ENCODE data around the gene SPAG16.

SPAG16 gene

GRCh38 chr2:213476641-213477040, 192.4 kb downstream of the SPAG16 start:
- TF ChIP-seq CTCF (conservative IDR thresholded peaks at IDR 0.05; ENCODE audit: low read length) (no peak), EZH2phosphoT487 (IDR thresholded peaks at IDR 0.05; ENCODE audit: borderline replicate concordance) (no peak)
- H3F3A ChIP-seq (ENCODE audit: low read depth) = no peaks in the 10 kb centered on the region
- no peaks in the 10 kb centered on the region for H4K20me1 ChIP-seq (ENCODE audit: insufficient read depth, low read length, poor library complexity, severe bottlenecking)
- no peaks in the 10 kb centered on the region for H3K9me2 ChIP-seq (replicated peaks; ENCODE audit: low read depth, low read length)
- H3K9ac ChIP-seq (ENCODE audit: low read depth, low read length, poor library complexity, severe bottlenecking) = no peak overlapping the region
- H3K4me1 ChIP-seq (ENCODE audit: insufficient read depth, low read length, poor library complexity, severe bottlenecking) = no peaks in the 10 kb centered on the region
- H3K4me3 ChIP-seq (ENCODE audit: low read length, poor library complexity, severe bottlenecking) = no peak overlapping the region
- peaks cover 12% of the 10 kb centered on the region; the same call in 1 of the 2 replicates for H3K9me3 ChIP-seq (ENCODE audit: insufficient read depth, low read depth, low read length)
- no peak overlapping the region for H2AFZ ChIP-seq (ENCODE audit: low read length)
- no peaks in the 10 kb centered on the region for H3K36me3 ChIP-seq (ENCODE audit: insufficient read depth, low read length)
- no peaks in the 10 kb centered on the region for H3K79me2 ChIP-seq (ENCODE audit: insufficient read depth, low read length)
- H3K27me3 ChIP-seq (ENCODE audit: insufficient read depth, low read length, poor library complexity, severe bottlenecking) = no peaks in the 10 kb centered on the region
- H3K4me2 ChIP-seq (ENCODE audit: low read depth, low read length, poor library complexity, severe bottlenecking) = no peak overlapping the region

- Histone ChIP-seq H3K36me3 (ENCODE audit: insufficient read depth, low read length) (no peaks in the 10 kb centered on the region), H3K79me2 (ENCODE audit: insufficient read depth, low read length) (no peaks in the 10 kb centered on the region), H3K27me3 (ENCODE audit: insufficient read depth, low read length, poor library complexity, severe bottlenecking) (no peaks in the 10 kb centered on the region), H3K9me2 (replicated peaks; ENCODE audit: low read depth, low read length) (no peaks in the 10 kb centered on the region), H2AFZ (ENCODE audit: low read length) (no peak overlapping the region), H3F3A (ENCODE audit: low read depth) (no peaks in the 10 kb centered on the region), H3K4me2 (ENCODE audit: low read depth, low read length, poor library complexity, severe bottlenecking) (no peak overlapping the region), H3K9me3 (ENCODE audit: insufficient read depth, low read depth, low read length) (no peaks in the 10 kb centered on the region), H3K4me1 (ENCODE audit: insufficient read depth, low read length, poor library complexity, severe bottlenecking) (no peaks in the 10 kb centered on the region), H3K4me3 (ENCODE audit: low read length, poor library complexity, severe bottlenecking) (no peak overlapping the region), H4K20me1 (ENCODE audit: insufficient read depth, low read length, poor library complexity, severe bottlenecking) (no peaks in the 10 kb centered on the region), H3K9ac (ENCODE audit: low read depth, low read length, poor library complexity, severe bottlenecking) (no peak overlapping the region)
- no peak for TF ChIP-seq EZH2phosphoT487 (IDR thresholded peaks at IDR 0.05; ENCODE audit: borderline replicate concordance)
- peak; percentile 77 for TF ChIP-seq CTCF (conservative IDR thresholded peaks at IDR 0.05; ENCODE audit: low read length)
These were observed 205.8 kb downstream of the SPAG16 start for GRCh38 chr2:213490087-213490486.

- no peaks in the 10 kb centered on the region for H3K27me3 ChIP-seq (ENCODE audit: insufficient read depth, low read length, poor library complexity, severe bottlenecking)
- H3K9me2 ChIP-seq (replicated peaks; ENCODE audit: low read depth, low read length) = no peaks in the 10 kb centered on the region
- H3K4me3 ChIP-seq (ENCODE audit: low read length, poor library complexity, severe bottlenecking) = no peak overlapping the region
- no peaks in the 10 kb centered on the region for H3F3A ChIP-seq (ENCODE audit: low read depth)
- H2AFZ ChIP-seq (ENCODE audit: low read length) = no peak overlapping the region
- no peaks in the 10 kb centered on the region for H3K4me1 ChIP-seq (ENCODE audit: insufficient read depth, low read length, poor library complexity, severe bottlenecking)
- no peaks in the 10 kb centered on the region for H4K20me1 ChIP-seq (ENCODE audit: insufficient read depth, low read length, poor library complexity, severe bottlenecking)
- no peaks in the 10 kb centered on the region for H3K9me3 ChIP-seq (ENCODE audit: insufficient read depth, low read depth, low read length)
- H3K36me3 ChIP-seq (ENCODE audit: insufficient read depth, low read length) = no peaks in the 10 kb centered on the region
- H3K9ac ChIP-seq (ENCODE audit: low read depth, low read length, poor library complexity, severe bottlenecking) = no peak overlapping the region
- no peak overlapping the region for H3K4me2 ChIP-seq (ENCODE audit: low read depth, low read length, poor library complexity, severe bottlenecking)
- TF ChIP-seq EZH2phosphoT487 (IDR thresholded peaks at IDR 0.05; ENCODE audit: borderline replicate concordance) = no peak
- no peak for TF ChIP-seq CTCF (conservative IDR thresholded peaks at IDR 0.05; ENCODE audit: low read length)
- H3K79me2 ChIP-seq (ENCODE audit: insufficient read depth, low read length) = no peaks in the 10 kb centered on the region
These were observed 207.1 kb downstream of the SPAG16 start for GRCh38 chr2:213491376-213491775.
